GM13976 (cell line): ENCODE data around the gene IGF2BP3.

ENCODE experiments used
- DNase-seq: peaks from one replicate; pipeline ENCODE4 v3.0.0; 2012; ENCODE audit warnings: low spot score
- CTCF ChIP-seq: IDR thresholded peaks from 2 replicates; pipeline ENCODE4 v1.5.1; 2012; ENCODE audit warnings: borderline replicate concordance, mild to moderate bottlenecking; ENCODE audit not compliant: insufficient read depth; ENCODE audit errors: extremely low read depth, missing control alignments, control extremely low read depth
- in situ Hi-C: fragments of 300-500 bp; cut with MboI; formaldehyde crosslinking; loops from one replicate; pipeline ENCODE4 v1.12.0; 2022; ENCODE audit warnings: low sequenced_read_pairs, mixed read lengths, inconsistent platforms; ENCODE audit not compliant: unreplicated experiment

Gene IGF2BP3

DNA sequence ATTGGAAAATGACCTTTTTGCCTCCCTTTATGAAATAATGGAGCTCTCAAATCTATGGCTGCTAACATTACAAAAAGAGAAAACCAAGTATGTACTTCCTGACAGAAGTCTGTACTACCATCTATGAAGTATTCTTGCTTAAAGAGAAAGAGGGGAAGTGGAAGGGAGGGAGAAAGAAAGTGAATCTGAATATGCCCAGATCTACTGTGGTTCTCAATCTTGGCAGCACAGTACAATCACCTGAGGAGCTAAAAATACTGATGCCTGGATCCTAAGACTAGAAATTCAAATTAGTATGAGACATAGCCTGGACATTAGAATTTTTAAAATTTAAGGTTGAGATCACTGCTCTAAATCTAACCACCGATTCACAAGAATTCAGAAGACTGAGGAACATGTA is 85.2 kb downstream of the IGF2BP3 start:
- in situ Hi-C loops, result no loop called here
- DNase-seq, result no peak
- no peak for TF ChIP-seq CTCF

GRCh38 chr7:23383225-23383624 is 87.1 kb downstream of the IGF2BP3 start:
- in situ Hi-C loops, result no loop called here
- no peak for DNase-seq

DNA sequence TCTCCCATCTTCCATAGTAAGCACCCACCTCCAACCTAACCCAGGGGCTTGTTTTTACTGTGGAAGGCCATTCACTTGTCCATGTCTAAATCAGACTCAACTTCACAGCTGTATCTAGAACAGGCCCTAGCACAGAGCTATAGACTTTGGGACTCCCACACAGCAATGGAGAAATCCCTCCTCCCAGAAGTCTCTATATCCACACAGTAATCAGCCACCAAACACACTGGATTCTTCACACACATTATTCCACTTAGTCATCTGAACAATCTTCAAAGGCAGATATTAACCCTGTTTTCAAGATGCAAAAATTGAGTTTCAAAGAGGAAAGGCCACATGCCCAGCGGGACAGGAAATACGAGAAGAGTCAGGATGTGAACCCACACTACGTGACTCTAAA is 89.3 kb downstream of the IGF2BP3 start:
- in situ Hi-C loops, result no loop called here
- no peak for TF ChIP-seq CTCF
- DNase-seq, result no peak

More at GRCh38 chr7:23383225-23383624, 87.1 kb downstream of the IGF2BP3 start:
- TF ChIP-seq CTCF, result no peak

DNA sequence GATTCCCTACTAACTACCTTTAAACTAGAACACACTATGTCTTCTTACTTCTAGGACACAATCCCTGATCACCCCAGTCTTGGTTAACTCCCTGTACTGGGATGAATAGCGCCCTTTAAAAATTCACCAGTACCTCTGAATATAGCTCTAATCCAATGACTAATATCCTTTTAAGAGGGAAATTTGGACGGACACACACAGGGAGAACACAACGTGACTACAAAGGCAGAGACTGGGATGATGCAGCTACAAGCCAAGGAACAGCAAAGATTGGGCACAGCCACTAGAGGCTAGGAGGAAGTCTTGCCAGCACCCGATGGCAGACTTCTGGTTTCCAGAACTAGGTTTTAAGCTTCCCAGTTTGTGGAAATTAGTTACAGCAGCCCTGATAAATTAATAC is 89.7 kb downstream of the IGF2BP3 start:
- in situ Hi-C loops, result no loop called here

DNA sequence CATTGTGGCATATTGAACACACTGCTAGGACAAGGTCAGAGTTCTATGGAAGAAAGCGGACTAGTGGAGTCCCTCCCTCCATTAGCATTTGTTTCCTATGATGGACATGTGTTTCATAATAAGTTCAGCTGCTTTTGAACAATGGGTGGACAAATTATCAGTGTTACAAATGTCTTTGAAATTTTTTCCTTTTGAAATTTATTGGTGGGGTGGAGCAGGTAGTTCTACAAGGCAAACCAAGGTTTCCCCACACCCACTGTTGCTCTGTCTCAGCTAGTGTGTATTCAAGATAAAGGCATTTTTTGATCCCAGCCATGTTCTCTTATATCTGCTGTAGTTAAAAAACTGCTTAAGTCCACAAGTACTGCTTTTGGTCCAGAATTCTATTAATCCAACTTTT is 91.3 kb downstream of the IGF2BP3 start:
- in situ Hi-C loops, result no loop called here
- no peak for TF ChIP-seq CTCF
- no peak for DNase-seq

More for the DNA sequence above, 89.7 kb downstream of the IGF2BP3 start:
- no peak for TF ChIP-seq CTCF
- no peak for DNase-seq

- DNase-seq, result no peak
- TF ChIP-seq CTCF, result no peak
- in situ Hi-C loops, result no loop called here
These were observed 93.2 kb downstream of the IGF2BP3 start for GRCh38 chr7:23377134-23377533.

- no peak for TF ChIP-seq CTCF
- in situ Hi-C loops, result no loop called here
- peak; percentile 59 for DNase-seq
These were observed 96.9 kb downstream of the IGF2BP3 start for GRCh38 chr7:23373151-23374004.
